WTC11 (cell line): Measurements from ENCODE around the gene NIP7. TPM values are rescaled to one million over a fixed set of nuclear protein-coding genes. Genes with fewer than 3 reads are reported as not detected.

ENCODE experiments used
- ATAC-seq: fragments of 200-7000 bp; cut with Tn5 transposase; 2 replicates; pipeline ENCODE4 v1.10.0; 2021; ENCODE audit warnings: mild to moderate bottlenecking, moderate library complexity
- CTCF ChIA-PET: fragments of 300-600 bp; sonication (Branson Sonifier 250); formaldehyde crosslinking; loops from one replicate; lab custom pipeline; 2021; ENCODE audit warnings: antibody characterized with exemption; lab: Charles Lee
- POLR2A ChIA-PET: fragments of 350-600 bp; sonication (Branson Sonifier 250); formaldehyde crosslinking; loops from one replicate; lab custom pipeline; 2021; ENCODE audit warnings: antibody characterized with exemption; lab: Charles Lee
- DNase-seq: peaks from one replicate; pipeline ENCODE4 v3.0.0; 2021; ENCODE audit warnings: low spot score
- H3K27ac Mint-ChIP-seq: 2 replicates; pipeline ENCODE4 v1.8.0; 2021; ENCODE audit warnings: mixed read lengths
- H3K27me3 Mint-ChIP-seq: 2 replicates; pipeline ENCODE4 v1.8.0; 2021; ENCODE audit warnings: low read depth, mild to moderate bottlenecking, moderate library complexity, mixed read lengths
- H3K36me3 Mint-ChIP-seq: 2 replicates; pipeline ENCODE4 v1.8.0; 2021; ENCODE audit warnings: mixed read lengths
- H3K4me1 Mint-ChIP-seq: 2 replicates; pipeline ENCODE4 v1.8.0; 2022; ENCODE audit warnings: mixed read lengths
- H3K4me3 Mint-ChIP-seq: 2 replicates; pipeline ENCODE4 v1.8.0; 2021; ENCODE audit warnings: mild to moderate bottlenecking, moderate library complexity, mixed read lengths
- H3K9me3 Mint-ChIP-seq: 2 replicates; pipeline ENCODE4 v1.8.0; 2021; ENCODE audit warnings: mixed read lengths
- CBFB ChIP-seq: sonication (generic); formaldehyde crosslinking; IDR thresholded peaks from 2 replicates; pipeline ENCODE4 v1.8.1; 2022; ENCODE audit warnings: mild to moderate bottlenecking, low read depth, missing genetic modification reagents
- ELF4 ChIP-seq: sonication (generic); formaldehyde crosslinking; IDR thresholded peaks from 2 replicates; pipeline ENCODE4 v1.8.1; 2022; ENCODE audit warnings: low read depth, mild to moderate bottlenecking, moderate library complexity, missing genetic modification reagents
- EMX1 ChIP-seq: fragments of 250-450 bp; sonication (Bioruptor Pico); IDR thresholded peaks from 2 replicates; pipeline ENCODE4 v1.8.0; 2021; ENCODE audit warnings: mild to moderate bottlenecking
- ESRRA ChIP-seq: sonication (generic); formaldehyde crosslinking; IDR thresholded peaks from 2 replicates; pipeline ENCODE4 v1.8.1; 2022; ENCODE audit warnings: mild to moderate bottlenecking, missing genetic modification reagents, borderline replicate concordance
- ETV6 ChIP-seq: sonication (generic); formaldehyde crosslinking; IDR thresholded peaks from 2 replicates; pipeline ENCODE4 v1.8.1; 2022; ENCODE audit warnings: mild to moderate bottlenecking, missing genetic modification reagents
- GRHL2 ChIP-seq: fragments of 250-450 bp; sonication (Bioruptor Pico); IDR thresholded peaks from 2 replicates; pipeline ENCODE4 v1.8.0; 2022; ENCODE audit warnings: mild to moderate bottlenecking, moderate library complexity; ENCODE audit not compliant: insufficient replicate concordance, severe bottlenecking
- NR2C2 ChIP-seq: sonication (generic); formaldehyde crosslinking; IDR thresholded peaks from 2 replicates; pipeline ENCODE4 v1.8.0; 2022; ENCODE audit warnings: mild to moderate bottlenecking, missing genetic modification reagents
- NR3C1 ChIP-seq: sonication (generic); formaldehyde crosslinking; conservative IDR thresholded peaks from 2 replicates; pipeline ENCODE4 v1.8.1; 2023; ENCODE audit warnings: low read depth, mild to moderate bottlenecking, missing genetic modification reagents
- TEAD1 ChIP-seq: sonication (generic); formaldehyde crosslinking; IDR thresholded peaks from 2 replicates; pipeline ENCODE4 v1.8.0; 2022; ENCODE audit warnings: mild to moderate bottlenecking, missing genetic modification reagents
- ZNF232 ChIP-seq: sonication (generic); formaldehyde crosslinking; IDR thresholded peaks from 2 replicates; pipeline ENCODE4 v1.8.0; 2022; ENCODE audit warnings: mild to moderate bottlenecking, missing genetic modification reagents
- ZNF416 ChIP-seq: fragments of 250-450 bp; sonication (Bioruptor Pico); IDR thresholded peaks from 2 replicates; pipeline ENCODE4 v1.9.0; 2021; ENCODE audit warnings: mild to moderate bottlenecking, inconsistent platforms
- total RNA-seq: library from RNA; stranded (reverse); gene quantifications from 3 replicates; pipeline ENCODE4 v1.2.3, GENCODE V29; 2021
- TF ChIP-seq, protein P1 (sequence below): sonication (generic); formaldehyde crosslinking; IDR thresholded peaks from 2 replicates; pipeline ENCODE4 v1.8.1; 2023; ENCODE audit warnings: mild to moderate bottlenecking, missing genetic modification reagents
- TF ChIP-seq, protein P2 (sequence below): sonication (generic); formaldehyde crosslinking; IDR thresholded peaks from 2 replicates; pipeline ENCODE4 v1.8.1; 2023; ENCODE audit warnings: mild to moderate bottlenecking, missing genetic modification reagents, moderate library complexity
- TF ChIP-seq, protein P3 (sequence below): fragments of 250-450 bp; sonication (Bioruptor Pico); IDR thresholded peaks from 2 replicates; pipeline ENCODE4 v1.9.0; 2021; ENCODE audit warnings: mild to moderate bottlenecking
- TF ChIP-seq, protein P4 (sequence below): sonication (generic); formaldehyde crosslinking; conservative IDR thresholded peaks from 2 replicates; pipeline ENCODE4 v1.8.1; 2022; ENCODE audit warnings: mild to moderate bottlenecking, missing genetic modification reagents
- TF ChIP-seq, protein P5 (sequence below): sonication (generic); formaldehyde crosslinking; IDR thresholded peaks from 2 replicates; pipeline ENCODE4 v1.8.1; 2022; ENCODE audit warnings: low read depth, missing genetic modification reagents, borderline replicate concordance
- TF ChIP-seq, protein P6 (sequence below): fragments of 250-450 bp; sonication (Bioruptor Pico); IDR thresholded peaks from 2 replicates; pipeline ENCODE4 v1.8.0; 2021; ENCODE audit warnings: mild to moderate bottlenecking
- TF ChIP-seq, protein P7 (sequence below): sonication (generic); formaldehyde crosslinking; IDR thresholded peaks from 2 replicates; pipeline ENCODE4 v1.8.0; 2023; ENCODE audit warnings: missing genetic modification reagents
- TF ChIP-seq, protein P8 (sequence below): sonication (generic); formaldehyde crosslinking; IDR thresholded peaks from 2 replicates; pipeline ENCODE4 v1.8.0; 2022; ENCODE audit warnings: missing genetic modification reagents

NIP7 gene
- total RNA-seq, 1 experiment from 2014 or later = 43.7 TPM

DNA sequence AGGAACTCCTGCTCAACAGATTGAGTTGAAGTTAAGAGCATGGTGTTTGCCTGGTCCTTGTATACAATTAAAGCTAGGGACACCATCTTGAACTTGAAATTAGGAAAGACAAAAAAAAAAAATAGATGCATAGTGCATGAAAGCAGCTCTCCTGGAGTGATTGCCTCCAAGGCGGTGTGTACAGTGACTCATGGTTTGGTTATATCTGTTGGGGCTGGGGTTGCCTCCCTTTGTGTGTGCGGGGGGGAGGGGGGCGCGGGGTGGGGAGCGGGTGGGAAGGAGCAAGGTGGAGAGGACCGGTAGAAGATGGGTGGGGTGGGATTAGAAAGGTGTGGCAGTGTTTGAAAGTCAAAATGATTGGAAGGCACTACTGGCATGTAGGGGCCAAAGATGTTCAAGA is 8.7 kb downstream of the NIP7 start (continued):
- TF ChIP-seq, protein P1, sequence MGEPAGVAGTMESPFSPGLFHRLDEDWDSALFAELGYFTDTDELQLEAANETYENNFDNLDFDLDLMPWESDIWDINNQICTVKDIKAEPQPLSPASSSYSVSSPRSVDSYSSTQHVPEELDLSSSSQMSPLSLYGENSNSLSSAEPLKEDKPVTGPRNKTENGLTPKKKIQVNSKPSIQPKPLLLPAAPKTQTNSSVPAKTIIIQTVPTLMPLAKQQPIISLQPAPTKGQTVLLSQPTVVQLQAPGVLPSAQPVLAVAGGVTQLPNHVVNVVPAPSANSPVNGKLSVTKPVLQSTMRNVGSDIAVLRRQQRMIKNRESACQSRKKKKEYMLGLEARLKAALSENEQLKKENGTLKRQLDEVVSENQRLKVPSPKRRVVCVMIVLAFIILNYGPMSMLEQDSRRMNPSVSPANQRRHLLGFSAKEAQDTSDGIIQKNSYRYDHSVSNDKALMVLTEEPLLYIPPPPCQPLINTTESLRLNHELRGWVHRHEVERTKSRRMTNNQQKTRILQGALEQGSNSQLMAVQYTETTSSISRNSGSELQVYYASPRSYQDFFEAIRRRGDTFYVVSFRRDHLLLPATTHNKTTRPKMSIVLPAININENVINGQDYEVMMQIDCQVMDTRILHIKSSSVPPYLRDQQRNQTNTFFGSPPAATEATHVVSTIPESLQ (CRISPR knock-in tag) = no peak
- TF ChIP-seq ZNF232 = no peak

DNA sequence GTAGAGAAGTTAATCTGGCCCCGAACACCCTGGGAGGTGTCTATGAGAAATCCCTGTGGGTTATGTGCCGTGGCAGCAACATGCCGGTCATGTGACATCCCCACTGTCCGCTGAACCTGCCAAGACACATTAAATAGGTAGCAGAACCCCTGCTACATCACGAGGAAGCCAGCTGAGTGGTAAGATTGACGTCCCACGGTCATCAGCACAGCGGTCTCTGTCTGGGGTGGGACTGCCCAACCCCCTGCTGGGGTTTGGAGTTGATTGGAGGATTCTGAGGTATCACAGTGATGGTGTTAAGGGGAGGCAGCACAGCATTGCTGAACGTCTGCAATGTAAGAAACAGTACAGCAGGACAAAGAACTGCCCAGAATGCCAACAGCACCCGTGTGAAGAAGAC is 10.0 kb downstream of the NIP7 start:
- Mint-ChIP-seq H3K4me3 (no peak overlapping the region), H3K36me3 (no peaks in the 10 kb centered on the region), H3K27ac (no peak overlapping the region), H3K27me3 (no peaks in the 10 kb centered on the region), H3K9me3 (no peaks in the 10 kb centered on the region), H3K4me1 (no peaks in the 10 kb centered on the region)
- ChIA-PET CTCF (interaction anchor here (0.5 kb wide), 1 partner anchor 428 kb away, joined by 4 read pairs; no protein-coding TSS in a partner anchor), POLR2A (no interaction called here)
- ATAC-seq (no peak), DNase-seq (no peak)
- TF ChIP-seq, protein P2, sequence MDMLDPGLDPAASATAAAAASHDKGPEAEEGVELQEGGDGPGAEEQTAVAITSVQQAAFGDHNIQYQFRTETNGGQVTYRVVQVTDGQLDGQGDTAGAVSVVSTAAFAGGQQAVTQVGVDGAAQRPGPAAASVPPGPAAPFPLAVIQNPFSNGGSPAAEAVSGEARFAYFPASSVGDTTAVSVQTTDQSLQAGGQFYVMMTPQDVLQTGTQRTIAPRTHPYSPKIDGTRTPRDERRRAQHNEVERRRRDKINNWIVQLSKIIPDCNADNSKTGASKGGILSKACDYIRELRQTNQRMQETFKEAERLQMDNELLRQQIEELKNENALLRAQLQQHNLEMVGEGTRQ (CRISPR knock-in tag) = peak; percentile 16; the same call in 1 of the 2 replicates
- no peak for TF ChIP-seq ZNF232

DNA sequence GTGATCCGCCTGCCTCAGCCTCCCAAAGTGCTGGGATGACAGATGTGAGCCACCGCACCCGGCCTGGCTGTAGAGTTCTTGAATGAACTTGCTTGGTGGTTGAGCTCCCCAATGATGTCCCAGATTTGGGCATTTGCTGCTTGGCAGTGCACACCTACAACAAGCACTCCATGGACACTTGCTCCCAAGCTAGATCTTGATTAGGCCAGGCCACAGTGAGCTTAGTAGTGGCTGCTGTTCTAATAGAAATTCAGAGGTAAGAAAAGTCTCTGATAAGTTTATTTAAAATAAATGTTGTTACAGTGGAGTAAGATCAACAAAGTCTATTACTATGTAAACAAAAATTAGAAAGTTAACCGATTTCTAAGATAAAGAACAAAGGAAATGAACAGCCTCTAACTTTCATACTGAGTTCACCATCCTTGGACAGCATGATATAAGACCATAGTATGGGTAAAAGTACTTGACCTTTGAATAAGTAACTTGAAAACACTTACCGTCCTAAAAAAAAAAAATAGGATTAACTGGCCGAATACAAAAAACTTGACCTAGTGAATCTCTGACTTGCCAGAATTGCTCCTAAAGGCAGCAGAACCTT is 11.1 kb downstream of the NIP7 start:
- Mint-ChIP-seq H3K4me3 (no peak overlapping the region), H3K4me1 (no peaks in the 10 kb centered on the region), H3K9me3 (no peaks in the 10 kb centered on the region), H3K27me3 (no peaks in the 10 kb centered on the region), H3K27ac (no peak overlapping the region), H3K36me3 (no peaks in the 10 kb centered on the region; the same call in 1 of the 2 replicates)
- POLR2A ChIA-PET = no interaction called here
- CTCF ChIA-PET = no interaction called here
- ATAC-seq (no peak), DNase-seq (no peak)
- TF ChIP-seq, protein P3, sequence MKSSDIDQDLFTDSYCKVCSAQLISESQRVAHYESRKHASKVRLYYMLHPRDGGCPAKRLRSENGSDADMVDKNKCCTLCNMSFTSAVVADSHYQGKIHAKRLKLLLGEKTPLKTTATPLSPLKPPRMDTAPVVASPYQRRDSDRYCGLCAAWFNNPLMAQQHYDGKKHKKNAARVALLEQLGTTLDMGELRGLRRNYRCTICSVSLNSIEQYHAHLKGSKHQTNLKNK (CRISPR knock-in tag) = no peak
- TF ChIP-seq, protein P4, sequence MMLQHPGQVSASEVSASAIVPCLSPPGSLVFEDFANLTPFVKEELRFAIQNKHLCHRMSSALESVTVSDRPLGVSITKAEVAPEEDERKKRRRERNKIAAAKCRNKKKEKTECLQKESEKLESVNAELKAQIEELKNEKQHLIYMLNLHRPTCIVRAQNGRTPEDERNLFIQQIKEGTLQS = no peak
- TF ChIP-seq NR3C1 (no peak), EMX1 (no peak), ESRRA (CRISPR knock-in tag) (no peak), GRHL2 (CRISPR knock-in tag) (no peak), CBFB (CRISPR knock-in tag) (no peak), TEAD1 (CRISPR knock-in tag) (no peak), ZNF416 (CRISPR knock-in tag) (no peak), ETV6 (no peak), ELF4 (CRISPR knock-in tag) (no peak), NR2C2 (no peak)
- TF ChIP-seq, protein P5, sequence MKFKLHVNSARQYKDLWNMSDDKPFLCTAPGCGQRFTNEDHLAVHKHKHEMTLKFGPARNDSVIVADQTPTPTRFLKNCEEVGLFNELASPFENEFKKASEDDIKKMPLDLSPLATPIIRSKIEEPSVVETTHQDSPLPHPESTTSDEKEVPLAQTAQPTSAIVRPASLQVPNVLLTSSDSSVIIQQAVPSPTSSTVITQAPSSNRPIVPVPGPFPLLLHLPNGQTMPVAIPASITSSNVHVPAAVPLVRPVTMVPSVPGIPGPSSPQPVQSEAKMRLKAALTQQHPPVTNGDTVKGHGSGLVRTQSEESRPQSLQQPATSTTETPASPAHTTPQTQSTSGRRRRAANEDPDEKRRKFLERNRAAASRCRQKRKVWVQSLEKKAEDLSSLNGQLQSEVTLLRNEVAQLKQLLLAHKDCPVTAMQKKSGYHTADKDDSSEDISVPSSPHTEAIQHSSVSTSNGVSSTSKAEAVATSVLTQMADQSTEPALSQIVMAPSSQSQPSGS (CRISPR knock-in tag) = no peak
- TF ChIP-seq, protein P6, sequence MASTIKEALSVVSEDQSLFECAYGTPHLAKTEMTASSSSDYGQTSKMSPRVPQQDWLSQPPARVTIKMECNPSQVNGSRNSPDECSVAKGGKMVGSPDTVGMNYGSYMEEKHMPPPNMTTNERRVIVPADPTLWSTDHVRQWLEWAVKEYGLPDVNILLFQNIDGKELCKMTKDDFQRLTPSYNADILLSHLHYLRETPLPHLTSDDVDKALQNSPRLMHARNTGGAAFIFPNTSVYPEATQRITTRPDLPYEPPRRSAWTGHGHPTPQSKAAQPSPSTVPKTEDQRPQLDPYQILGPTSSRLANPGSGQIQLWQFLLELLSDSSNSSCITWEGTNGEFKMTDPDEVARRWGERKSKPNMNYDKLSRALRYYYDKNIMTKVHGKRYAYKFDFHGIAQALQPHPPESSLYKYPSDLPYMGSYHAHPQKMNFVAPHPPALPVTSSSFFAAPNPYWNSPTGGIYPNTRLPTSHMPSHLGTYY = no peak
- TF ChIP-seq, protein P7, sequence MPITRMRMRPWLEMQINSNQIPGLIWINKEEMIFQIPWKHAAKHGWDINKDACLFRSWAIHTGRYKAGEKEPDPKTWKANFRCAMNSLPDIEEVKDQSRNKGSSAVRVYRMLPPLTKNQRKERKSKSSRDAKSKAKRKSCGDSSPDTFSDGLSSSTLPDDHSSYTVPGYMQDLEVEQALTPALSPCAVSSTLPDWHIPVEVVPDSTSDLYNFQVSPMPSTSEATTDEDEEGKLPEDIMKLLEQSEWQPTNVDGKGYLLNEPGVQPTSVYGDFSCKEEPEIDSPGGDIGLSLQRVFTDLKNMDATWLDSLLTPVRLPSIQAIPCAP (CRISPR knock-in tag) = no peak
- TF ChIP-seq, protein P8, sequence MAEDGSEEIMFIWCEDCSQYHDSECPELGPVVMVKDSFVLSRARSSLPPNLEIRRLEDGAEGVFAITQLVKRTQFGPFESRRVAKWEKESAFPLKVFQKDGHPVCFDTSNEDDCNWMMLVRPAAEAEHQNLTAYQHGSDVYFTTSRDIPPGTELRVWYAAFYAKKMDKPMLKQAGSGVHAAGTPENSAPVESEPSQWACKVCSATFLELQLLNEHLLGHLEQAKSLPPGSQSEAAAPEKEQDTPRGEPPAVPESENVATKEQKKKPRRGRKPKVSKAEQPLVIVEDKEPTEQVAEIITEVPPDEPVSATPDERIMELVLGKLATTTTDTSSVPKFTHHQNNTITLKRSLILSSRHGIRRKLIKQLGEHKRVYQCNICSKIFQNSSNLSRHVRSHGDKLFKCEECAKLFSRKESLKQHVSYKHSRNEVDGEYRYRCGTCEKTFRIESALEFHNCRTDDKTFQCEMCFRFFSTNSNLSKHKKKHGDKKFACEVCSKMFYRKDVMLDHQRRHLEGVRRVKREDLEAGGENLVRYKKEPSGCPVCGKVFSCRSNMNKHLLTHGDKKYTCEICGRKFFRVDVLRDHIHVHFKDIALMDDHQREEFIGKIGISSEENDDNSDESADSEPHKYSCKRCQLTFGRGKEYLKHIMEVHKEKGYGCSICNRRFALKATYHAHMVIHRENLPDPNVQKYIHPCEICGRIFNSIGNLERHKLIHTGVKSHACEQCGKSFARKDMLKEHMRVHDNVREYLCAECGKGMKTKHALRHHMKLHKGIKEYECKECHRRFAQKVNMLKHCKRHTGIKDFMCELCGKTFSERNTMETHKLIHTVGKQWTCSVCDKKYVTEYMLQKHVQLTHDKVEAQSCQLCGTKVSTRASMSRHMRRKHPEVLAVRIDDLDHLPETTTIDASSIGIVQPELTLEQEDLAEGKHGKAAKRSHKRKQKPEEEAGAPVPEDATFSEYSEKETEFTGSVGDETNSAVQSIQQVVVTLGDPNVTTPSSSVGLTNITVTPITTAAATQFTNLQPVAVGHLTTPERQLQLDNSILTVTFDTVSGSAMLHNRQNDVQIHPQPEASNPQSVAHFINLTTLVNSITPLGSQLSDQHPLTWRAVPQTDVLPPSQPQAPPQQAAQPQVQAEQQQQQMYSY (CRISPR knock-in tag) = no peak
